Measurements from ENCODE around the gene UBXN6. TPM values are rescaled to one million over a fixed set of nuclear protein-coding genes. Genes with fewer than 3 reads are reported as not detected.

UBXN6 gene
- total and polyA plus RNA-seq, 11 donors, result 75.1 to 137 (median 113) TPM

DNA sequence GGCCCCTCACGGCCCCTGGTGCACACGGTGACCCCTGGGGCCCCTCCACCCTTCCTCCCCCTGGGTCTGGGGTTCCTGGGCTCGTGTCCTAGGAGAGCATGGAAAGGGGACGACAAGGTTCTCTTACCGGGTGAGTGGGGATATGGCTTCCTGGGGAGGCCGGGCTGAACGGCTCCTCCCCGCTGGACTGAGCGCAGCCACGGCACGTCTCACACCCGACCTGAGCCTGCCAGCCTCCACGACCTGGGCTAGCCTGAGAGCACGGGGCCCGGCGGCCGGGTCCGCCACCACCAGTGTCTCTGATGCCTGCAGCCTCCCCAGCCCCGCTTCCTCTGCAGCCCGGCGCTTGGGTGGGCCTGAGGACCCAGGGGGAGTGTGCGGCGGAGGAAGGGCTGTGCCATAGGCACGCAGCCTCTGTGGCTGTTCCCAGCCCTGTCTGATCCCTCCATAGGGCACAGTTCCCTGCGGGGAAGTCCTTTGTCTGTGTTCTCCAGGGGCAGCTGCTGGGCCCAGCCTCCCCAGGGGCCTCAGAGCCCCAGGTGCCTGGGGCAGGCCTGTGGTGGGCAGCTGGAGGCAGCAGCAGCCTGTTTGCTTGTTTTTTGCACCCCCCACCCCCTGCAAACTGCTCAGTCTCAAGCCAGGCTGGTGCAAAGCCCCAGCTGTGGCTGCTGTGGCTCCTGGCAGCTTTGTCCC, 45.7 kb upstream of the UBXN6 start:
- TF ChIP-seq POLR2A (IDR thresholded peaks at IDR 0.05), result no peak
- TF ChIP-seq, protein P1, sequence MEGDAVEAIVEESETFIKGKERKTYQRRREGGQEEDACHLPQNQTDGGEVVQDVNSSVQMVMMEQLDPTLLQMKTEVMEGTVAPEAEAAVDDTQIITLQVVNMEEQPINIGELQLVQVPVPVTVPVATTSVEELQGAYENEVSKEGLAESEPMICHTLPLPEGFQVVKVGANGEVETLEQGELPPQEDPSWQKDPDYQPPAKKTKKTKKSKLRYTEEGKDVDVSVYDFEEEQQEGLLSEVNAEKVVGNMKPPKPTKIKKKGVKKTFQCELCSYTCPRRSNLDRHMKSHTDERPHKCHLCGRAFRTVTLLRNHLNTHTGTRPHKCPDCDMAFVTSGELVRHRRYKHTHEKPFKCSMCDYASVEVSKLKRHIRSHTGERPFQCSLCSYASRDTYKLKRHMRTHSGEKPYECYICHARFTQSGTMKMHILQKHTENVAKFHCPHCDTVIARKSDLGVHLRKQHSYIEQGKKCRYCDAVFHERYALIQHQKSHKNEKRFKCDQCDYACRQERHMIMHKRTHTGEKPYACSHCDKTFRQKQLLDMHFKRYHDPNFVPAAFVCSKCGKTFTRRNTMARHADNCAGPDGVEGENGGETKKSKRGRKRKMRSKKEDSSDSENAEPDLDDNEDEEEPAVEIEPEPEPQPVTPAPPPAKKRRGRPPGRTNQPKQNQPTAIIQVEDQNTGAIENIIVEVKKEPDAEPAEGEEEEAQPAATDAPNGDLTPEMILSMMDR (IDR thresholded peaks at IDR 0.05), result no peak
- 74 to 100% (median 91%) methylated on average over 4 to 25 of the region's 25 CpGs for WGBS, 4 donors
- Histone ChIP-seq H3K9me3 (no peaks in the 10 kb centered on the region), H3K36me3 (peaks cover 0 to 93% (median 77%) of the 10 kb centered on the region in 9 donors), H3K27ac (peak overlapping the region in 1 of 12 donors; percentile 31), H3K27me3 (no peaks in the 10 kb centered on the region), H3K4me3 (no peak overlapping the region), H3K4me1 (peaks cover 0 to 14% (median 0%) of the 10 kb centered on the region in 12 donors)
- DNase-seq (peak in 2 of 5 donors; percentile 7 to 15), ATAC-seq (no peak)
- intact Hi-C loops (cut with DNase I), result no loop called here

DNA sequence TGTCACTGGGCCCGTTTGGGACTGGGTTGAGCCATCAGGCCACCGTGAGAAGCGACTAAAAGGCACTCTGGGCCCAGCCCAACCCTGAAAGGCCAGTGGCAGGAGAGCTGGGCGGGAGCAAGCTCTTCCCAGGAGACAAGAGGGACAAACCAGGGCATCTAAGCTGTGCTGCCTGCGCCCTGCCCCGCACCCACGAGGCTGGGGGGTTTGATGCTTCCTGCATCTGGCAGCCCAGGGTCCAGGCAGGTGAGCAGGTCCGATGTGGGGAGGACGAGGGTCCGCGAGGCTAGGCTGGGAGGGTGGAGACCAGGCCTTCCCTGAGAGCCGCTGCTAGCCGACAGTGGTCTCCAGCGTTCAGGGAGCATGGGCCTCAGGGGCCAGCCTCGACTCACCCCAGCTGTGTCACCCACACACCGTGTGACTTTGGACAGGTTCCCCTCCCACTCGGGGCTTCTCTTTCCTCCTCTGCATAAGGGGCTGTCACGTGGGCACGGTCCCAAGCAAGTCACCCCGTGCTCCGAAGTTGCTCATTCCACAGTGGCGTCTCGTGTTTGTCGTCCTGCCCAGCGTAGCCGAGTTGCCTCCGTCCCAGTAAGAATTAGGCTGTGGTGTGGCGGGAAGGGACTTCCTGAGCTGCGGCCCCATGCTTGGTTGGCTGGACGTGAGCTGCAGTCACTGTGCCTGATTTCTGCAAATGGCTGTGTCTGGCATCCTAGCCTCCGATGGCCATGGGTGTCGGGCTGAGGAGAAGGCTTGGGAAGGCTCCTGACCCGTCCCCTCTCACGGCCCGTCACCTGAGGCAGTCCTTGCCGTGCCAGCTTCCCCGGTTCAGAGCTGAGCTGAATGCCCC, 44.9 kb upstream of the UBXN6 start:
- Histone ChIP-seq H3K4me3 (no peak overlapping the region), H3K27ac (peak overlapping the region in 3 of 12 donors; percentile 7 to 31 (median 10)), H3K4me1 (peaks cover 0 to 12% (median 0%) of the 10 kb centered on the region in 12 donors), H3K9me3 (no peaks in the 10 kb centered on the region), H3K36me3 (peaks cover 0 to 96% (median 79%) of the 10 kb centered on the region in 9 donors), H3K27me3 (no peaks in the 10 kb centered on the region)
- intact Hi-C loops (cut with DNase I), result no loop called here
- no peak for TF ChIP-seq POLR2A (IDR thresholded peaks at IDR 0.05)
- TF ChIP-seq, protein P1 (IDR thresholded peaks at IDR 0.05), result no peak
- WGBS, 4 donors, result 78 to 88% (median 86%) methylated on average over 19 to 37 of the region's 37 CpGs
- DNase-seq (peak in 2 of 5 donors; percentile 7 to 17), ATAC-seq (peak in 2 of 4 donors; percentile 1 to 2)

DNA sequence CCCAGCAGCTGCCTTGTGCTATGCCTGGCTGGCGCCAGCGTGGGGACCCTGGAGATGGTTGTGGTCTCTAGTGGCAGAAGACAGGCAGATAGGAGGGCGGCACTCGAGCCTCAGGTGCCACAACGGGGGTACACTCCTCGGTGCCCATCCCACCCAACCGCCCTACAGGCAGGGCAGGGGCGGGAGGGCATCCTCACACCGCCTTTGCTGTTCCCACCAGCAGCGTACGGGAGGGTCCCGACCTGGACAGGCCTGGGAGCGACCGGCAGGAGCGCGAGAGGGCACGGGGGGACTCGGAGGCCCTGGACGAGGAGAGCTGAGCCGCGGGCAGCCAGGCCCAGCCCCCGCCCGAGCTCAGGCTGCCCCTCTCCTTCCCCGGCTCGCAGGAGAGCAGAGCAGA, 44.1 kb upstream of the UBXN6 start:
- Histone ChIP-seq H3K27ac (peak overlapping the region in 4 of 12 donors; percentile 7 to 31 (median 14)), H3K9me3 (no peaks in the 10 kb centered on the region), H3K4me3 (no peak overlapping the region), H3K36me3 (peaks cover 0 to 96% (median 86%) of the 10 kb centered on the region in 9 donors), H3K27me3 (no peaks in the 10 kb centered on the region), H3K4me1 (peaks cover 0 to 5% (median 0%) of the 10 kb centered on the region in 12 donors)
- 70 to 87% (median 85%) methylated on average over 15 to 25 of the region's 25 CpGs for WGBS, 4 donors
- ATAC-seq (peak in 2 of 4 donors; percentile 1 to 5), DNase-seq (peak in 2 of 5 donors; percentile 7 to 19)
- TF ChIP-seq, protein P1 (IDR thresholded peaks at IDR 0.05), result no peak
- no peak for TF ChIP-seq POLR2A (IDR thresholded peaks at IDR 0.05)
- intact Hi-C loops (cut with DNase I), result no loop called here

All from heart left ventricle (tissue), 16 donors.